Hepatocyte (in vitro differentiated cells): Measurements from ENCODE around the gene TTC34.

ENCODE experiments used
- EZH2 ChIP-seq: fragments of 200-600 bp; sonication (generic); IDR thresholded peaks from 2 replicates; pipeline ENCODE4 v1.6.1; 2016; ENCODE audit warnings: antibody characterized with exemption, mild to moderate bottlenecking, borderline replicate concordance
- EZH2phosphoT487 ChIP-seq: fragments of 200-600 bp; sonication (generic); IDR thresholded peaks from one replicate; pipeline ENCODE4 v1.6.1; 2018; ENCODE audit warnings: antibody characterized with exemption, mild to moderate bottlenecking, low read depth, moderate library complexity; ENCODE audit not compliant: unreplicated experiment, severe bottlenecking
- TF ChIP-seq, protein P1 (sequence below): fragments of 200-600 bp; sonication (generic); IDR thresholded peaks from 2 replicates; pipeline ENCODE4 v1.5.1; 2016; ENCODE audit warnings: antibody characterized with exemption, mild to moderate bottlenecking; ENCODE audit not compliant: poor library complexity

GRCh38 chr1:2835650-2836159, 34.2 kb upstream of the TTC34 start:
- TF ChIP-seq EZH2, result no peak
- TF ChIP-seq, protein P1, sequence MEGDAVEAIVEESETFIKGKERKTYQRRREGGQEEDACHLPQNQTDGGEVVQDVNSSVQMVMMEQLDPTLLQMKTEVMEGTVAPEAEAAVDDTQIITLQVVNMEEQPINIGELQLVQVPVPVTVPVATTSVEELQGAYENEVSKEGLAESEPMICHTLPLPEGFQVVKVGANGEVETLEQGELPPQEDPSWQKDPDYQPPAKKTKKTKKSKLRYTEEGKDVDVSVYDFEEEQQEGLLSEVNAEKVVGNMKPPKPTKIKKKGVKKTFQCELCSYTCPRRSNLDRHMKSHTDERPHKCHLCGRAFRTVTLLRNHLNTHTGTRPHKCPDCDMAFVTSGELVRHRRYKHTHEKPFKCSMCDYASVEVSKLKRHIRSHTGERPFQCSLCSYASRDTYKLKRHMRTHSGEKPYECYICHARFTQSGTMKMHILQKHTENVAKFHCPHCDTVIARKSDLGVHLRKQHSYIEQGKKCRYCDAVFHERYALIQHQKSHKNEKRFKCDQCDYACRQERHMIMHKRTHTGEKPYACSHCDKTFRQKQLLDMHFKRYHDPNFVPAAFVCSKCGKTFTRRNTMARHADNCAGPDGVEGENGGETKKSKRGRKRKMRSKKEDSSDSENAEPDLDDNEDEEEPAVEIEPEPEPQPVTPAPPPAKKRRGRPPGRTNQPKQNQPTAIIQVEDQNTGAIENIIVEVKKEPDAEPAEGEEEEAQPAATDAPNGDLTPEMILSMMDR, result no peak
- no peak for TF ChIP-seq EZH2phosphoT487
